ENCODE results near the gene BAX. TPM values are rescaled to one million over a fixed set of nuclear protein-coding genes. Genes with fewer than 3 reads are reported as not detected.

The BAX gene
- total and polyA plus RNA-seq, 8 donors = 47.7 to 141 (median 63.2) TPM

DNA sequence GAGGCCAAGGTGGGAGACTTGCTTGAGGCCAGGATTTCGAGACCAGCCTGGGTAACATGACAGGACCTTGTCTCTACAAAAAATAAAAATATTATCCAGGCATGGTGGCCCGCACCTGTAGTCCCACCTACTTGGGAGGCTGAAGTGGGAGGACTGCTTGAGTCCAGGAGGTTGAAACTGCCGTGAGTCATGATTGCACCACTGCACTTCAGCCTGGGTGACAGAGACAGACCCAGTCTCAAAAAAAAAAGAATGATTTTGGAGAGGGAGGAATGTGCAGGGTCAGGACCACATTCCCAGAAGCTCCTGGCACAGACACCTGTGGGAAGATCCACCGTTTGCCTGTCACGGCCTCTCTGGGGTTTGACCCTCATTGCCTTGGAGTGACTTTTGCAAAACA lies 9.3 kb upstream of the BAX start:
- Histone ChIP-seq H3K4me3 (no peak overlapping the region), H3K36me3 (peaks cover 0 to 5% of the 10 kb centered on the region in 2 donors), H3K4me1 (no peaks in the 10 kb centered on the region), H3K27me3 (no peaks in the 10 kb centered on the region), H3K27ac (no peak overlapping the region), H3K9me3 (peaks cover 0 to 20% of the 10 kb centered on the region in 2 donors)
- intact Hi-C loops (cut with DNase I) = no loop called here
- DNase-seq (no peak), ATAC-seq (no peak)
- TF ChIP-seq, protein P1, sequence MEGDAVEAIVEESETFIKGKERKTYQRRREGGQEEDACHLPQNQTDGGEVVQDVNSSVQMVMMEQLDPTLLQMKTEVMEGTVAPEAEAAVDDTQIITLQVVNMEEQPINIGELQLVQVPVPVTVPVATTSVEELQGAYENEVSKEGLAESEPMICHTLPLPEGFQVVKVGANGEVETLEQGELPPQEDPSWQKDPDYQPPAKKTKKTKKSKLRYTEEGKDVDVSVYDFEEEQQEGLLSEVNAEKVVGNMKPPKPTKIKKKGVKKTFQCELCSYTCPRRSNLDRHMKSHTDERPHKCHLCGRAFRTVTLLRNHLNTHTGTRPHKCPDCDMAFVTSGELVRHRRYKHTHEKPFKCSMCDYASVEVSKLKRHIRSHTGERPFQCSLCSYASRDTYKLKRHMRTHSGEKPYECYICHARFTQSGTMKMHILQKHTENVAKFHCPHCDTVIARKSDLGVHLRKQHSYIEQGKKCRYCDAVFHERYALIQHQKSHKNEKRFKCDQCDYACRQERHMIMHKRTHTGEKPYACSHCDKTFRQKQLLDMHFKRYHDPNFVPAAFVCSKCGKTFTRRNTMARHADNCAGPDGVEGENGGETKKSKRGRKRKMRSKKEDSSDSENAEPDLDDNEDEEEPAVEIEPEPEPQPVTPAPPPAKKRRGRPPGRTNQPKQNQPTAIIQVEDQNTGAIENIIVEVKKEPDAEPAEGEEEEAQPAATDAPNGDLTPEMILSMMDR (IDR thresholded peaks at IDR 0.05) = no peak

DNA sequence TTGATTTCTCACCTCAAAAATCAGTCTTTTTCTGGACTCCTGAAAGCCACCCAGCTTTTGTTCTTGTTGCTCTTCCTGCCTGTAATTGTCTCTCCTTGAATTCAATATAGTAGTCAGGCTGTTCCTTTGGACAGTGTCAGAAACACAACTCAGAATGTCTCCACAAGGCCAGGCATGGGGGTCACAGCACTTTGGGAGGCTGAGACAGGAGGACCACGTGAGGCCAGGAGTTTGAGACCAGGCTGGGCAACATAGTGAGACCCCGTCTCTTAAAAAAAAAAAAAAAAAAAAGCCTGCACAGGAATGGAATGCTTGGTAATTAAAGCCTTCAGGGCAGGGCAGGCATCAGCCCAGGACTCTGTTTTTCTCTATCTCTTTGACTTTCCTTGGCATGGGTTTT lies 8.9 kb upstream of the BAX start:
- no peak overlapping the region for H3K4me3 ChIP-seq
- H3K4me1 ChIP-seq = no peaks in the 10 kb centered on the region
- TF ChIP-seq, protein P1 (IDR thresholded peaks at IDR 0.05) = no peak
- DNase-seq (no peak), ATAC-seq (no peak)
- intact Hi-C loops (cut with DNase I) = no loop called here
- no peak overlapping the region for H3K27ac ChIP-seq
- H3K9me3 ChIP-seq = peaks cover 0 to 16% of the 10 kb centered on the region in 2 donors
- H3K27me3 ChIP-seq = no peaks in the 10 kb centered on the region
- H3K36me3 ChIP-seq = peaks cover 0 to 1% of the 10 kb centered on the region in 2 donors

DNA sequence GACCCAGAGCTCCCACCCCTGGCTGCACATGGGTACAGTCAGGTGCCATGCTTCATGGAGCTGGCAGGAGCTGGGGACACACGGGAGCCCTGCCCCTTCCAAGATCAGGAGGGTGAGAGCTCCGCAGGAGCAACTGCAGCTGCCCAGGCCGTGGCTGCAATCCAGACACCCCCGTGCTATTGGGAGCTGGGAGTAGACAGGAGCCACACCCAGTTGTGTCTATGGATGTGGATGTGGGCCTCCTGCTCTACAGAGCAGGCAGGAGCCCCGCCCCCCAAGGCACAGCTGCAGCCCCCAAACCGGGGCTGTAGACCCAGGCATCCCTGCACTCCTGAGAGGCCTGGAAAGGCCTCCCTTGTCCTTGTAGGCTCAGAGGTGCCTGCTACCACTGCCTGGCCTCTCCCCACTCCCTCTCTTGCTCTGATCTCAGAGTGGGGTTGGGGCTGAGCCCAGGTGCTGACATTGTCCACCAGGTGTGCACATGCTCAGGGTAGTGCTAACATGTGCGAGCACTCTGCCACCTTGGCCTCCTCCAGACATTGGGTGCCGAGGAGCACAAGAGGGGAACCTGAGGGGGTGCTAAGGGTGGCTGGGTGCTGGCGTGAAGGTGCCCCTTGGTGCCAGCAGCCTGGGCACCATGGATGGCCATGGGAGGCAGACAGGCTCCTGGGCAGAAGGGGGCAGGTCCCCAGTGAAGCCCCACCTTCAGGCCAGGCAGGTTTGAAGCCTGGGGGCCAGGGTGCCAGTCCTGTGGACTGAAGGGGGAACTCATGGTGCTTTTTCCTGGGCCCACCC lies 8.0 kb upstream of the BAX start:
- intact Hi-C loops (cut with DNase I) = no loop called here
- no peaks in the 10 kb centered on the region for H3K27me3 ChIP-seq
- TF ChIP-seq, protein P1 (IDR thresholded peaks at IDR 0.05) = no peak
- H3K4me1 ChIP-seq = no peaks in the 10 kb centered on the region
- DNase-seq (no peak), ATAC-seq (no peak)
- no peak overlapping the region for H3K4me3 ChIP-seq
- no peaks in the 10 kb centered on the region for H3K36me3 ChIP-seq
- no peak overlapping the region for H3K27ac ChIP-seq
- peaks cover 0 to 11% of the 10 kb centered on the region in 2 donors for H3K9me3 ChIP-seq

DNA sequence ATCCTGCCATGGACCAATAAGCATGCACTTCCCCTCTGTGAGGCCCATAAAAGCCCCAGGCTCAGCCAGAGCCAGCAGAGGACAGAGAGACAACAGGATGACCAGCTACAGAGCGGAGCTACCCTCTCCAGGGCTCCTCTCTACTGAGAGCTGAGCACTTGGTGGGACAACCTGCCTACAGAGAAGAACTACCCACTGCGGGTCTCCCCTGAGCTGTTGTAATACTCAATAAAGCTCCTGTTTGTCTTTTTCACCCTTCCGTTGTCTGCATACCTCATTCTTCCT lies 7.5 kb upstream of the BAX start:
- TF ChIP-seq, protein P1 (IDR thresholded peaks at IDR 0.05) = no peak
- H3K9me3 ChIP-seq = peaks cover 0 to 11% of the 10 kb centered on the region in 2 donors
- intact Hi-C loops (cut with DNase I) = no loop called here
- H3K27ac ChIP-seq = no peak overlapping the region
- no peaks in the 10 kb centered on the region for H3K36me3 ChIP-seq
- H3K27me3 ChIP-seq = no peaks in the 10 kb centered on the region
- no peak for DNase-seq
- ATAC-seq = no peak
- no peaks in the 10 kb centered on the region for H3K4me1 ChIP-seq
- H3K4me3 ChIP-seq = no peak overlapping the region

DNA sequence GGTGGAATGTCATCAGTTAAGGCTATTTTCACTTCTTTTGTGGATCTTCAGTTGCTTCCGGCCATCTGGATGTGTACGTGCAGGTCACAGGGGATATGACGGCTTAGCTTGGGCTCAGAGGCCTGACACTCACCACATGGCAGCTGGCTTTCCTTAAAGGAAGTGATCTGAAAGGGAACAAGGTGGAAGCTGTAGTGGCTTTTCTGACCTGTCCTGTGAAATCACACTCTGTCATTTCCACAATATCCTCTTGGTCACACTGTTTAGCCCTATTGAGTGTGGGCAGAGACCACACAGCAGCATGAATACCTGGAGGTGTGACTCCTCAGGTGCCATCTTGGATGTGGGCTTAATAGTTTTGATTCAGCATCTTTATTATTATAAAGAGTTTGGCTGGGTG lies 4.5 kb upstream of the BAX start:
- Histone ChIP-seq H3K4me1 (peaks cover 0 to 2% of the 10 kb centered on the region in 2 donors), H3K4me3 (no peak overlapping the region), H3K9me3 (peaks cover 0 to 11% of the 10 kb centered on the region in 2 donors), H3K27me3 (no peaks in the 10 kb centered on the region), H3K27ac (no peak overlapping the region), H3K36me3 (no peaks in the 10 kb centered on the region)
- ATAC-seq (no peak), DNase-seq (no peak)
- intact Hi-C loops (cut with DNase I) = no loop called here
- TF ChIP-seq, protein P1 (IDR thresholded peaks at IDR 0.05) = no peak
